CD4-positive, alpha-beta T cell treated with Interleukin-4 for 1 hour (primary cell): Measurements from ENCODE around the gene TCN1.

Experiments used
- DNase-seq, 2 donors: peaks; one replicate each; pipeline ENCODE4 v3.0.0-alpha.2; 2020 to 2022

Gene TCN1

GRCh38 chr11:59807047-59807610 lies 59.2 kb downstream of the TCN1 start:
- no peak for DNase-seq

GRCh38 chr11:59804061-59804460 lies 62.2 kb downstream of the TCN1 start:
- DNase-seq: no peak
